H9 (cell line): ENCODE results near the gene PPP2R3B. TPM values are rescaled to one million over a fixed set of nuclear protein-coding genes. Genes with fewer than 3 reads are reported as not detected.
A peak's percentile ranks its signal among the peaks of the same experiment; 100 is the strongest.

Experiments
- DNase-seq: peaks from one replicate; pipeline ENCODE4 v3.0.0-alpha.2; 2017
- H2AFZ ChIP-seq: one replicate; pipeline ENCODE4 v1.6.1; 2013; ENCODE audit warnings: mild to moderate bottlenecking, low read length, control low read depth, moderate library complexity
- H2AK5ac ChIP-seq: 2 replicates; pipeline ENCODE4 v1.6.1; 2013; ENCODE audit warnings: low read length, control low read depth, mixed read lengths; ENCODE audit not compliant: insufficient read length
- H2BK120ac ChIP-seq: one replicate; pipeline ENCODE4 v1.6.1; 2013; ENCODE audit warnings: low read depth, mild to moderate bottlenecking, low read length, control low read depth, inconsistent platforms; ENCODE audit not compliant: poor library complexity, severe bottlenecking
- H2BK12ac ChIP-seq: 2 replicates; pipeline ENCODE4 v1.6.1; 2013; ENCODE audit warnings: low read length, control low read depth, mixed read lengths, low read depth; ENCODE audit not compliant: insufficient read length
- H2BK15ac ChIP-seq: 2 replicates; pipeline ENCODE4 v1.6.1; 2013; ENCODE audit warnings: low read depth, low read length, control low read depth
- H2BK20ac ChIP-seq: one replicate; pipeline ENCODE4 v1.6.1; 2013; ENCODE audit warnings: low read depth, mild to moderate bottlenecking, low read length, control low read depth, inconsistent platforms; ENCODE audit not compliant: poor library complexity, severe bottlenecking
- H2BK5ac ChIP-seq: 2 replicates; pipeline ENCODE4 v1.6.1; 2013; ENCODE audit warnings: low read length, control low read depth, mixed read lengths; ENCODE audit not compliant: insufficient read length
- H3K14ac ChIP-seq: 2 replicates; pipeline ENCODE4 v1.6.1; 2013; ENCODE audit warnings: low read length, control low read depth; ENCODE audit not compliant: insufficient read depth
- H3K18ac ChIP-seq: 2 replicates; pipeline ENCODE4 v1.6.1; 2013; ENCODE audit warnings: low read depth, mild to moderate bottlenecking, mixed read lengths, low read length, control low read depth; ENCODE audit not compliant: insufficient read length
- H3K23ac ChIP-seq: 2 replicates; pipeline ENCODE4 v1.6.1; 2013; ENCODE audit warnings: low read length, control low read depth, mixed read lengths, low read depth; ENCODE audit not compliant: insufficient read length
- H3K23me2 ChIP-seq: 2 replicates; pipeline ENCODE4 v1.6.1; 2013; ENCODE audit warnings: low read depth, mild to moderate bottlenecking, mixed read lengths, low read length, control low read depth; ENCODE audit not compliant: insufficient read length, poor library complexity, severe bottlenecking
- H3K27ac ChIP-seq: 2 replicates; pipeline ENCODE4 v1.5.1; 2013; ENCODE audit warnings: low read length, control low read depth, mixed read lengths, low read depth; ENCODE audit not compliant: insufficient read length
- H3K27me3 ChIP-seq: 2 replicates; pipeline ENCODE4 v1.6.1; 2013; ENCODE audit warnings: low read length, control low read depth, inconsistent platforms; ENCODE audit not compliant: insufficient read depth
- H3K4ac ChIP-seq: 2 replicates; pipeline ENCODE4 v1.6.1; 2013; ENCODE audit warnings: low read depth, mild to moderate bottlenecking, control low read depth, inconsistent platforms, low read length, moderate library complexity
- H3K4me1 ChIP-seq: 2 replicates; pipeline ENCODE4 v1.6.1; 2013; ENCODE audit warnings: low read length, control low read depth, inconsistent platforms; ENCODE audit not compliant: insufficient read depth
- H3K4me2 ChIP-seq: 2 replicates; pipeline ENCODE4 v1.6.1; 2013; ENCODE audit warnings: low read length, control low read depth, mixed read lengths; ENCODE audit not compliant: insufficient read length, insufficient read depth
- H3K56ac ChIP-seq: 2 replicates; pipeline ENCODE4 v1.6.1; 2013; ENCODE audit warnings: low read depth, mild to moderate bottlenecking, mixed read lengths, low read length, control low read depth; ENCODE audit not compliant: insufficient read length
- H3K79me1 ChIP-seq: 2 replicates; pipeline ENCODE4 v1.6.1; 2013; ENCODE audit warnings: low read depth, mild to moderate bottlenecking, moderate library complexity, low read length, control low read depth, inconsistent platforms; ENCODE audit not compliant: insufficient read depth, poor library complexity, severe bottlenecking
- H3K79me2 ChIP-seq: 2 replicates; pipeline ENCODE4 v1.6.1; 2013; ENCODE audit warnings: low read length, control low read depth, inconsistent platforms; ENCODE audit not compliant: insufficient read depth
- H3K9ac ChIP-seq: 2 replicates; pipeline ENCODE4 v1.6.1; 2013; ENCODE audit warnings: low read length, control low read depth, mixed read lengths; ENCODE audit not compliant: insufficient read length; ENCODE audit errors: extremely low read depth
- H3K9me3 ChIP-seq: one replicate; pipeline ENCODE4 v1.6.1; 2013; ENCODE audit warnings: low read depth, low read length, inconsistent platforms; ENCODE audit not compliant: control insufficient read depth
- H3T11ph ChIP-seq: one replicate; pipeline ENCODE4 v1.6.1; 2013; ENCODE audit warnings: mild to moderate bottlenecking, low read length, control low read depth, inconsistent platforms
- H4K20me1 ChIP-seq: one replicate; pipeline ENCODE4 v1.6.1; 2013; ENCODE audit not compliant: control insufficient read depth, insufficient read length, insufficient read depth
- H4K5ac ChIP-seq: 2 replicates; pipeline ENCODE4 v1.6.1; 2013; ENCODE audit warnings: low read depth, mild to moderate bottlenecking, mixed read lengths, low read length, control low read depth; ENCODE audit not compliant: insufficient read length
- H4K8ac ChIP-seq: replicated peaks from 2 replicates; pipeline ENCODE4 v1.6.1; 2013; ENCODE audit warnings: low read length, control low read depth, mixed read lengths, low read depth; ENCODE audit not compliant: insufficient read length
- H4K91ac ChIP-seq: 2 replicates; pipeline ENCODE4 v1.6.1; 2013; ENCODE audit warnings: low read depth, mild to moderate bottlenecking, moderate library complexity, mixed read lengths, low read length, control low read depth; ENCODE audit not compliant: insufficient read length
- H3K27ac Mint-ChIP-seq, 3 experiments: 2 replicates in 2 of 3; 3 replicates in 1 of 3; pipeline ENCODE4 v1.8.0; 2020 to 2021; ENCODE audit warnings: mixed read lengths in 3 of 3, mild to moderate bottlenecking in 1 of 3, moderate library complexity in 1 of 3
- H3K27me3 Mint-ChIP-seq: 2 replicates; pipeline ENCODE4 v1.8.0; 2021; ENCODE audit warnings: low read depth, mild to moderate bottlenecking, moderate library complexity, mixed read lengths
- H3K36me3 Mint-ChIP-seq, 3 experiments: 2 replicates in 2 of 3; 3 replicates in 1 of 3; pipeline ENCODE4 v1.8.0; 2020 to 2021; ENCODE audit warnings: low read depth in 3 of 3, mixed read lengths in 3 of 3; ENCODE audit not compliant: insufficient read depth in 1 of 3
- H3K4me1 Mint-ChIP-seq, 2 experiments: 2 replicates each; pipeline ENCODE4 v1.8.0; 2020; ENCODE audit warnings: mixed read lengths in 2 of 2
- H3K4me3 Mint-ChIP-seq, 2 experiments: 2 replicates in 1 of 2; 3 replicates in 1 of 2; pipeline ENCODE4 v1.8.0; 2020 to 2021; ENCODE audit warnings: mild to moderate bottlenecking in 2 of 2, mixed read lengths in 2 of 2, moderate library complexity in 1 of 2
- H3K9me3 Mint-ChIP-seq, 2 experiments: 2 replicates in 1 of 2; 3 replicates in 1 of 2; pipeline ENCODE4 v1.8.0; 2020; ENCODE audit warnings: mild to moderate bottlenecking in 2 of 2, mixed read lengths in 2 of 2, moderate library complexity in 1 of 2
- WGBS: extraction: QIAGEN DNeasy Blood & Tissue Kit; methylation state at CpG from one replicate; pipeline ENCODE4 v1.1.7; 2013; ENCODE audit warnings: missing lambda C conversion rate, low lambda C conversion rate, mixed read lengths; ENCODE audit not compliant: insufficient read length; ENCODE audit errors: extremely low coverage; 5-methylcytosine and 5-hydroxymethylcytosine counted together
- total RNA-seq: library from RNA; stranded (reverse); gene quantifications from 2 replicates; pipeline ENCODE4 v1.2.1, GENCODE V29; 2021
- TF ChIP-seq, protein P1 (sequence below): fragments of 200-600 bp; sonication (generic); conservative IDR thresholded peaks from 3 replicates; pipeline ENCODE4 v1.8.0; 2021; ENCODE audit warnings: antibody characterized with exemption, mild to moderate bottlenecking

Gene PPP2R3B
- total RNA-seq, 1 experiment from 2014 or later, result 72.1 TPM

DNA sequence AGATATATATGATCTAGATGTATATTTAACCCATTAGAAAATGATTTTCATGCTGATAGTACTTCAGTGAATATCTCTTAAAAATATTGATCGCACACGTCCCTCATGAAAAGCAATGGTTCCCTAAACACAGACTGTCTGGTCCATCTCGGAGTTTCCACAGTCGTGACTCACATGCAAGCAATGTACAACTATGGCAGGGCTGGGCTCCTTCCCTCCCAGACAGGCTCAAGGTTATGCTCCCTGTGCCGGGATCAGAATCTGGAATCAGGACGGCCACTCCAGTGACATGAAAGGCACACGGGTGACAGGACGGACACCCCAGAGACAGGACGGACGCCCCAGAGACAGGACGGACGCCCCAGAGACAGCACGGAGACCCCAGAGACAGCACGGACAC lies 40.2 kb upstream of the PPP2R3B start:
- Histone ChIP-seq H2BK15ac (no peak overlapping the region), H3K4ac (no peak overlapping the region), H4K20me1 (peaks cover 4% of the 10 kb centered on the region), H3K27ac (no peak overlapping the region), H3K9me3 (no peaks in the 10 kb centered on the region), H2BK20ac (no peak overlapping the region), H3K4me2 (no peak overlapping the region), H2BK12ac (no peak overlapping the region), H3K79me1 (no peaks in the 10 kb centered on the region), H3K4me1 (no peaks in the 10 kb centered on the region; the same call in 1 of the 2 replicates), H3K56ac (no peak overlapping the region), H3K23me2 (no peaks in the 10 kb centered on the region), H3K14ac (no peak overlapping the region), H3K18ac (no peak overlapping the region), H3T11ph (no peak overlapping the region), H3K9ac (no peak overlapping the region), H2AK5ac (no peak overlapping the region), H4K91ac (no peak overlapping the region), H2BK120ac (no peak overlapping the region), H2AFZ (no peak overlapping the region), H4K8ac (no peak overlapping the region), H4K5ac (no peak overlapping the region), H3K79me2 (no peaks in the 10 kb centered on the region), H3K23ac (no peak overlapping the region), H3K27me3 (no peaks in the 10 kb centered on the region; the same call in 1 of the 2 replicates), H2BK5ac (no peak overlapping the region)
- Mint-ChIP-seq H3K36me3 (peaks cover 0 to 9% (median 0%) of the 10 kb centered on the region in 3 experiments; a peak in 2 of 7 replicates), H3K27ac (no peak overlapping the region), H3K4me3 (peak overlapping the region in 1 of 2 experiments; percentile 55; a peak in 2 of 5 replicates), H3K9me3 (peaks cover 2 to 11% of the 10 kb centered on the region in 2 experiments; a peak in 4 of 5 replicates), H3K27me3 (peaks cover 48% of the 10 kb centered on the region), H3K4me1 (peaks cover 2 to 10% of the 10 kb centered on the region in 2 experiments; a peak in 2 of 4 replicates)
- no CpG with 5 or more reads among the region's 14 CpGs for WGBS
- DNase-seq, result no peak
- TF ChIP-seq, protein P1, sequence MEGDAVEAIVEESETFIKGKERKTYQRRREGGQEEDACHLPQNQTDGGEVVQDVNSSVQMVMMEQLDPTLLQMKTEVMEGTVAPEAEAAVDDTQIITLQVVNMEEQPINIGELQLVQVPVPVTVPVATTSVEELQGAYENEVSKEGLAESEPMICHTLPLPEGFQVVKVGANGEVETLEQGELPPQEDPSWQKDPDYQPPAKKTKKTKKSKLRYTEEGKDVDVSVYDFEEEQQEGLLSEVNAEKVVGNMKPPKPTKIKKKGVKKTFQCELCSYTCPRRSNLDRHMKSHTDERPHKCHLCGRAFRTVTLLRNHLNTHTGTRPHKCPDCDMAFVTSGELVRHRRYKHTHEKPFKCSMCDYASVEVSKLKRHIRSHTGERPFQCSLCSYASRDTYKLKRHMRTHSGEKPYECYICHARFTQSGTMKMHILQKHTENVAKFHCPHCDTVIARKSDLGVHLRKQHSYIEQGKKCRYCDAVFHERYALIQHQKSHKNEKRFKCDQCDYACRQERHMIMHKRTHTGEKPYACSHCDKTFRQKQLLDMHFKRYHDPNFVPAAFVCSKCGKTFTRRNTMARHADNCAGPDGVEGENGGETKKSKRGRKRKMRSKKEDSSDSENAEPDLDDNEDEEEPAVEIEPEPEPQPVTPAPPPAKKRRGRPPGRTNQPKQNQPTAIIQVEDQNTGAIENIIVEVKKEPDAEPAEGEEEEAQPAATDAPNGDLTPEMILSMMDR, result no peak
